ENCODE data around the gene NFKBIE. TPM values are rescaled to one million over a fixed set of nuclear protein-coding genes. Genes with fewer than 3 reads are reported as not detected.

Gene NFKBIE
- total RNA-seq, 1 experiment from 2014 or later = 32.7 TPM

- Mint-ChIP-seq H3K27ac (ENCODE audit: unreplicated experiment) (peak overlapping the region; percentile 53), H3K4me1 (ENCODE audit: low read depth, unreplicated experiment) (no peaks in the 10 kb centered on the region), H3K27me3 (ENCODE audit: unreplicated experiment) (peaks cover 74% of the 10 kb centered on the region), H3K4me3 (ENCODE audit: low read depth, unreplicated experiment) (peak overlapping the region; percentile 60), H3K9me3 (ENCODE audit: low read depth, unreplicated experiment) (no peaks in the 10 kb centered on the region), H3K36me3 (ENCODE audit: insufficient read depth, unreplicated experiment) (peaks cover 41% of the 10 kb centered on the region)
- no peak for TF ChIP-seq CTCF (IDR thresholded peaks at IDR 0.05; ENCODE audit: unreplicated experiment)
- intact Hi-C loops (cut with micrococcal nuclease; ENCODE audit: unreplicated experiment) = no loop called here
- BruUV-seq (replicated peaks) = no TSS peak
- CTCF ChIA-PET = interaction anchor here (0.5 to 1.4 kb wide), 6 partner anchors 9 to 1990 kb away, joined by 3 to 5 read pairs (median 3); partner anchors contain the start of gene AARS2
- peak; percentile 56 for DNase-seq
Observed at GRCh38 chr6:44297063-44298038, 32.0 kb upstream of the NFKBIE start.

- peaks cover 96% of the 10 kb centered on the region for H3K27me3 Mint-ChIP-seq (ENCODE audit: unreplicated experiment)
- H3K9me3 Mint-ChIP-seq (ENCODE audit: low read depth, unreplicated experiment) = no peaks in the 10 kb centered on the region
- no TSS peak for BruUV-seq (replicated peaks)
- intact Hi-C loops (cut with micrococcal nuclease; ENCODE audit: unreplicated experiment) = no loop called here
- H3K36me3 Mint-ChIP-seq (ENCODE audit: insufficient read depth, unreplicated experiment) = peaks cover 25% of the 10 kb centered on the region
- no peak overlapping the region for H3K27ac Mint-ChIP-seq (ENCODE audit: unreplicated experiment)
- H3K4me3 Mint-ChIP-seq (ENCODE audit: low read depth, unreplicated experiment) = no peak overlapping the region
- no peak for TF ChIP-seq CTCF (IDR thresholded peaks at IDR 0.05; ENCODE audit: unreplicated experiment)
- DNase-seq = no peak
- no peaks in the 10 kb centered on the region for H3K4me1 Mint-ChIP-seq (ENCODE audit: low read depth, unreplicated experiment)
- CTCF ChIA-PET = interaction anchor here (0.7 to 1.4 kb wide), 5 partner anchors 11 to 169 kb away, joined by 3 to 8 read pairs (median 3); partner anchors contain the start of gene AARS2
Observed at GRCh38 chr6:44294832-44295791, 29.8 kb upstream of the NFKBIE start.

- Mint-ChIP-seq H3K27ac (ENCODE audit: unreplicated experiment) (no peak overlapping the region), H3K36me3 (ENCODE audit: insufficient read depth, unreplicated experiment) (peaks cover 11% of the 10 kb centered on the region), H3K4me3 (ENCODE audit: low read depth, unreplicated experiment) (no peak overlapping the region), H3K4me1 (ENCODE audit: low read depth, unreplicated experiment) (no peaks in the 10 kb centered on the region), H3K27me3 (ENCODE audit: unreplicated experiment) (peaks cover 96% of the 10 kb centered on the region), H3K9me3 (ENCODE audit: low read depth, unreplicated experiment) (no peaks in the 10 kb centered on the region)
- no peak for DNase-seq
- intact Hi-C loops (cut with micrococcal nuclease; ENCODE audit: unreplicated experiment) = no loop called here
- BruUV-seq (replicated peaks) = no TSS peak
- no peak for TF ChIP-seq CTCF (IDR thresholded peaks at IDR 0.05; ENCODE audit: unreplicated experiment)
- CTCF ChIA-PET = interaction anchor here (0.7 to 1.3 kb wide), 3 partner anchors 15 to 306 kb away, joined by 3 to 4 read pairs (median 3); partner anchors contain the start of gene SPATS1
Observed at GRCh38 chr6:44292661-44293365, 27.5 kb upstream of the NFKBIE start.
